GM21619 (cell line): ENCODE measurements around the gene MYO5B.
"Not testable (repeated sequence)": the region's sequence is repeated elsewhere in the genome, so short reads cannot be mapped to it uniquely, and the experiment has no call there.

Experiments
- ATAC-seq: cut with Tn5 transposase; IDR thresholded peaks from one replicate; pipeline ENCODE4 v1.9.1; 2021; ENCODE audit not compliant: unreplicated experiment

Gene MYO5B

GRCh38 chr18:50194631-50195532, at the start of gene MYO5B:
Gene MYO5B (minus strand): TSS chr18:50195147. CDS start chr18:50194793, 354 bp downstream.
- no peak for ATAC-seq

DNA sequence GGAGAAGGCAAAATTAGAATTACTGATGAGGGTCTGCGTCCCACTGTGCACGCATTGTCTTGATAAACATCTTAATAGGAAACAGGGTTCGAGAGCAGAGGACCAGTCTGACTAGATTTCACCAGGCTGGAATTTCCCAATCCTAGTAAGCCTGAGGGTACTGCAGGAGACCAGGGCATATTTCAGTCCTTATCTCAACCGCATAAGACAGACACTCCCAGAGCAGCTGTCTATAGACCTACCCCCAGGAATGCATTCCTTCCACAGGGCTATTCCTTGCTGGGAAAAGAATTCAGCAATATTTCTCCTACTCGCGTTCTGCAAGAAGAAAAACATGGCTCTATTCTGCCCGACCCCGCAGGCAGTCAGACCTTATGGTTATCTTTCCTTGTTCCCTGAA, 46.8 kb upstream of the MYO5B start:
- ATAC-seq, result not testable (repeated sequence)

- no peak for ATAC-seq
Measured at GRCh38 chr18:50240080-50240563, 45.2 kb upstream of the MYO5B start.

DNA sequence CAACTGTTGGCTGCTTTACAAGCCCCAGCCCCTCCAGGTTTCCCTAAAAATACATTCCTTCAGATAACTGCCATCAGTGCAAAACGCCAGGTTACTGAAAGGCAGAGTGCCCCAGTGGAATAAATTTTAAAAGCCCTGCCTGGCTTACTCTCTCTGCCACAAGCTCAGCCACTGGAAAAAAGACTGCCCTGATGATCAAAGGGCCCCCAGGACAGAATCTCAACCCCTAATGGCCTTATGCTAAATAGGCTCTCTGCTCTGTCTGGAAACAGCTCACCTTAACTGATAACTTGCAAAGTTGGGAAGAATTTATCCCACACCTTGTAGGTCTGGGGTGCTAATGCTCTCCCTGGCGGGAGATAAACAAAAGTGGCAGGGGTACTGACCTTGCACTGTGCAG, 37.5 kb upstream of the MYO5B start:
- ATAC-seq, result no peak

GRCh38 chr18:50231621-50232020, 36.7 kb upstream of the MYO5B start:
- no peak for ATAC-seq

DNA sequence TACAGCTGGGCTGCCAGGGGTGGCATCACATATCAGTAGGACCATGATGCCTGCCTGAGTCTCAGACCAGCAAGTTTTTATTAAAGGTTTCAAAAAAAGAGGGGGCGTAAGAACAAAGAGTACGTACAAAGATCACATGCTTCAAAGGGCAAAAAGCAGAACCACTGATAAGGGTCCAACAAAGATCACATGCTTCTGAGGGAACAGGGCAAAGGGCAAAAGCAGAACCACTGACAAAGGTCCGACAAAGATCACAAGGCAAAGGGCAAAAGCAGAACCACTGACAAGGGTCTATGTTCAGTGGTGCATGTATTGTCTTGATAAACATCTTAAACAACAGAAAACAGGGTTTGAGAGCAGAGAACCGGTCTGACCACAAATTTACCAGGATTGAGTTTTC, 25.3 kb upstream of the MYO5B start:
- not testable (repeated sequence) for ATAC-seq

GRCh38 chr18:50218432-50219197, 23.7 kb upstream of the MYO5B start:
- ATAC-seq, result no peak

GRCh38 chr18:50209311-50209710, 14.4 kb upstream of the MYO5B start:
- no peak for ATAC-seq

DNA sequence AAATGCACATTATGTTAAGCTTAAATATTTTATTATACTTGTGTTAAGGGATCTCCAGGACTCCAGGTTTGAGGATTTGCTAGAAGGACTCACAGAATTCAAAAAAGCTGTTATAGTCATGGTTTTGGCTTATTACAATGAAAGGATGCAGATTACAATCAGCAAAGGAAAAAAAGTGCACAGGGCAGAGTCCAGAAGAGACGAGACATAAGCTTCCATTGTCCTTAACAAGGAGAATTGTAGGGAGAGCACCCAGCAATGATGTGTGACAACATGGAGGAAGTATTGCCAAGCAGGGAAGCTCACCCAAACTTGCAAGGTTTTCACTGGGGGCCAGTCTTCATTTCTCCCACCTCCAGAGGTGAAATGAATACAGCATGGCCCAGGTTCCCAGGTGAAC, 12.8 kb upstream of the MYO5B start:
- ATAC-seq, result no peak

GRCh38 chr18:50203801-50204604, 9.1 kb upstream of the MYO5B start:
- ATAC-seq, result no peak

- ATAC-seq, result no peak
Measured at GRCh38 chr18:50201476-50202018, 6.6 kb upstream of the MYO5B start.

- ATAC-seq, result no peak
Measured at GRCh38 chr18:50199921-50200320, 5.0 kb upstream of the MYO5B start.

DNA sequence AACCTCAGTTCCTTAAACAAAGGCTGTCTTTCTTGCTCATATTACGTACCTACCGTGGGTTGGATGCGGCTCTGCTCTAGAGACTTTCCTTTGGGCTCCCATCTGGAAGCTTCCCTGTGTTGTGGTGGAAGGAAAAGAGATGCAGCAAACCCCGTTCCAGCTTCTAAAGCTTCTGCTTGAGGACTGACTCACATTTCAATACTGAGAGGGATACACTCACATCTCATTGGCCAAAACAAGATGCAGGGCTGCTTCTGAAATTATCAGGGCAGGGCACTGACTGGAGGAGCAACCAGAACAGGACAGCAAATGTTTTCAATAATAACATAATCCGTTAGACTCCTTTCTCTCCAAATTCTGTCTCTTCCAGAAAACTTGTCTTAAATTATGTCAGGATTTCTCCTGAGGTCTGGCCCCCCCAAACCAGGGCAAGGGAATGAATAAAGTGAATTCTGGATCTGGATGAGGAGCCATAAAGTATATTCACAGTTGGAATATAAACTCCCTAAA, 4.5 kb upstream of the MYO5B start:
- ATAC-seq, result no peak

DNA sequence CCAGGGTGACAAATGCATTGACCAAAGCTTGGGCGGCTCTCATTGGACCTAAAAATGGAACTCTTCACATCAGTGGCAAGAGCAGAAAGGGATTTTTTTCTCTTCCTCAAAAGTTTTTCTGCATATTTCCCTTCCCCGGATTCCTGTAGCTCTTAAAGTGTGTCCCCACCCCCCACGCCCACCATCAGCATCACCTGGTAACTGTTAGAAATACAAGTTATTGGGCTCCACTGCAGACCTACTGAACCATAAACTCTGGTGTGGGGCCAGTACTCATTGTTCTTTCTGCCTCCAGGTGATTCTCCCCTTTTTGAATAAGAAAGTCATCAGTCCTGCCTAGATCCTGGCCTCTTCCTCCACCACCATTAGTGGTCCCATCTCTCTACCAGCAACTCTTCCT, 1.3 kb upstream of the MYO5B start:
- no peak for ATAC-seq

- ATAC-seq, result no peak
Measured at GRCh38 chr18:50195689-50196088, 742 bp upstream of the MYO5B start.

DNA sequence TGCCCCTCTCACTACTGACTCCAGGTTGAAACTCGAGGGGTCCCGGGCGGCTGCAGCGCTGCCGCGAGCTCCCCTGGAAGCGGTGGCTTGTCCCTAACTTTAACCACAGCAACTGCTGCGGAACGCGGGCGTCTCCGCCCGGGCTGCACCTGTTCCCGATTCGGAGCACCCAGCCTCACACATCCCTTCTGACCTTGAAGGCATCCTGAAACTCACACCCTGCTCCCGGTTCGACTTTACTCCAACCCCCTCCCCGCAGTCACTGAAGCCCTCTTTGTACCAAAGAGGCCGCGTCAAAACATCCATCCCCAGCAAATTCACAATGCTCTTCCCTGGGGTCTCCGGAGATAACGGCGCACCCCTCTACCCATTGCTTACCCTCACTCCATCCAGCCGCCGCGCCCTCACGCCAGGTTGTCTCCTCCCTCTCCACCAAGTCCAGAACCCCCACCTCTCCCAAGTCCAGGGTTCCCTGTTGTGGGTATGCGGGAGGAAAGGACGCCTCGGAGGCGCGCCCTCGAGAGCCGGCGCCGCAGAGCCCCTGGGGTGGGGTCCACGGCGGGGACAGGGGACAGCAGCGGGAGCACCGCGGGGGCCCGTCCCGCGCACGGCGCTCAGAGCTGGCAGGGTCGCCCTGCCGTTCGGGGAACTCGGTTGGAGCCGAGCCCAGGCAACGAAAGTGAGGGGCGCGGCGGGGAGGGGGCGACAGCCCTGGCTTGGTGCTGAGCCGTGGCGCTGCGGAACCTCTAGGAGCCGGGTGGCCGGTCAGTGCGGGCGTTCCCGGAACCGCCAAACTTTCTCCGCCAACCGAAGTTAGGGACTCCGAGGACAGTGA, 934 bp downstream of the MYO5B start:
- no peak for ATAC-seq

DNA sequence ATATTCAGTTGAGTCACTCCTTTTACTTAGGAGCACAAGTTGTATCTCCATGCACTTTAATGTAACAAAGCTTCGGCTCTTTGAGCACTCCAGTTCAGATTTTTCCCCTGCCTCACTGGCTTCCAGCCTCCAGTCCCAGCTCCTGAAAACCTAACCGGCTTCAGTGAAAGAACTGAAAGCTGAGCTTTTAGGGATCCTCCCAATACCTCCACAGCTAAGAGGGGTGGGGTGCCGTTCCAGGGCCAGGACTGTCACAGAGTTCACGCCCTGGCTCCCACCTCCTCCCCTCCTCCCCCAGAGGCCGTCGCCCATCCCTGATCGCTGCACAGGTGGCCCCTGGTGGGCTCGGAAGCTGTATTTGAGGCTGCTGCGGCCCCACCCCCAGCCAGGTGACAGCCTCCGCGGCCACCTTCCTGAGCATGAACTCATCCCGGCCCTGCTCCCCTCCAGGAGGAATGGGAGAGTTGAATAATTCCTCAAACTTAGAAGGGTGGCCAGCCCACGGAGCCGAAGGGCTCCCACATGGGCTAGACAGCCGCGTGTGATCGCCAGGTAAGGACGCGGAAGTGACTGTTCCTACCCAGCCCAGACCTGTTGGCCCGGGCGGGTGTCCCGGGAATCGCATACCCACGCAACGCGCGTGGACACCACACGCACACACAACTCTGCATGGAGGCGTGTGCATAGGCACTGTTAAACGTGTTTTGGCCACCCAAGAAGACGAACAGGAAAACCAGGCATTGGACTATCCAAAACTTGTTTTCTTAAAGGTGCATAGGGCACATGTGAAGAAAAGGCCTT, 1.8 kb downstream of the MYO5B start:
- no peak for ATAC-seq

- no peak for ATAC-seq
Measured at GRCh38 chr18:50190926-50191325, 4.0 kb downstream of the MYO5B start.

DNA sequence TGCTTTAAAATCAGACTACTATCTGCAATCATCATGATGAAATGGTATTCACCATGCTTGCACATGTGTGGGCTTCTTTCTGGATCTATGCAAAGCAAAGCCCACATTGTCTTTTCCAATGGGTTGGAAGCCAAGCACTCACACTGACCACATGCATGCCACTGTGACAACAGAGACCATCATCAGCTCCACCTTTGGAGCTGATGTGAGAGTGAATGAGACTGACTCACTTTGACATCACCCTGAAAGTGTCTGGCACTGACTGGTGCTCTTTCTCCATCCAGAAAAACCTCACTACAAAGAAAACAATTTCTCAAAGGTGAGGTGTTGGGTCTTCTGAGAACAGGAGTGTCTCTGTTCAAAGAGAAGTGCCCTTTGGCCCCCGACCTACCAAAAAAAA, 4.7 kb downstream of the MYO5B start:
- no peak for ATAC-seq
